ENCODE results near the gene PPP6R2. TPM values are rescaled to one million over a fixed set of nuclear protein-coding genes. Genes with fewer than 3 reads are reported as not detected.

The PPP6R2 gene
- total and polyA plus RNA-seq, 2 experiments from 2014 or later: 41.4 to 88.4 TPM

GRCh38 chr22:50399751-50400331, 56.7 kb downstream of the PPP6R2 start:
- TF ChIP-seq, protein P1, sequence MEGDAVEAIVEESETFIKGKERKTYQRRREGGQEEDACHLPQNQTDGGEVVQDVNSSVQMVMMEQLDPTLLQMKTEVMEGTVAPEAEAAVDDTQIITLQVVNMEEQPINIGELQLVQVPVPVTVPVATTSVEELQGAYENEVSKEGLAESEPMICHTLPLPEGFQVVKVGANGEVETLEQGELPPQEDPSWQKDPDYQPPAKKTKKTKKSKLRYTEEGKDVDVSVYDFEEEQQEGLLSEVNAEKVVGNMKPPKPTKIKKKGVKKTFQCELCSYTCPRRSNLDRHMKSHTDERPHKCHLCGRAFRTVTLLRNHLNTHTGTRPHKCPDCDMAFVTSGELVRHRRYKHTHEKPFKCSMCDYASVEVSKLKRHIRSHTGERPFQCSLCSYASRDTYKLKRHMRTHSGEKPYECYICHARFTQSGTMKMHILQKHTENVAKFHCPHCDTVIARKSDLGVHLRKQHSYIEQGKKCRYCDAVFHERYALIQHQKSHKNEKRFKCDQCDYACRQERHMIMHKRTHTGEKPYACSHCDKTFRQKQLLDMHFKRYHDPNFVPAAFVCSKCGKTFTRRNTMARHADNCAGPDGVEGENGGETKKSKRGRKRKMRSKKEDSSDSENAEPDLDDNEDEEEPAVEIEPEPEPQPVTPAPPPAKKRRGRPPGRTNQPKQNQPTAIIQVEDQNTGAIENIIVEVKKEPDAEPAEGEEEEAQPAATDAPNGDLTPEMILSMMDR (IDR thresholded peaks at IDR 0.05; ENCODE audit: low read depth, low read length): peak; percentile 38
- DNase-seq (ENCODE audit: low read depth in 1 of 2, low spot score in 1 of 2): peak; percentile 15 to 53
- Histone ChIP-seq H3K27me3 (no peaks in the 10 kb centered on the region), H3K27ac (peak overlapping the region; percentile 63), H3K4me1 (ENCODE audit: low read depth) (peaks cover 10% of the 10 kb centered on the region), H3K4me3 (no peak overlapping the region), H3K36me3 (no peaks in the 10 kb centered on the region), H3K9me3 (ENCODE audit: low read depth) (no peaks in the 10 kb centered on the region)

DNA sequence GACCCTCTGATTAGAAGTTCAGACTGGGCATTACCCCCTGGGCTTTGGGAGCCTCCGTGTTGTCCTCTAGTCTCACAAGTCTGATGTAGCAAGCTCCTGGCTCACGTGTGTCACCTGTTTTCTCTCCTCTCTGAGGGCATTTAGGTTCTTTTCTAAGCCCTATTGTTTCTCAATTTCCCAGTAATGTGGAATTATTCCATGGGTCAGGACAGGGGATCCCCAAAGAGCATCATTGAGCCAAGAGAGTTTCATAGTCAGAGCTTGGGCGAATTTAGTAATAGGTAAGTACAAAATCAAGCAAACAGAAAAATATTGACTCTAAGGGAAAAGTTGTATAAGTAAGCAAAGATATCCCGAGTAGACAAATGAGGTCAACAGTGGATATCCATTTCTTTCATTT, 57.3 kb downstream of the PPP6R2 start:
- H3K36me3 ChIP-seq: no peaks in the 10 kb centered on the region
- peaks cover 10% of the 10 kb centered on the region for H3K4me1 ChIP-seq (ENCODE audit: low read depth)
- H3K9me3 ChIP-seq (ENCODE audit: low read depth): no peaks in the 10 kb centered on the region
- H3K27me3 ChIP-seq: no peaks in the 10 kb centered on the region
- TF ChIP-seq, protein P1 (IDR thresholded peaks at IDR 0.05; ENCODE audit: low read depth, low read length): no peak
- DNase-seq (ENCODE audit: low read depth in 1 of 2, low spot score in 1 of 2): no peak
- H3K27ac ChIP-seq: no peak overlapping the region
- no peak overlapping the region for H3K4me3 ChIP-seq

- Histone ChIP-seq H3K4me3 (no peak overlapping the region), H3K36me3 (no peaks in the 10 kb centered on the region), H3K27me3 (no peaks in the 10 kb centered on the region), H3K27ac (no peak overlapping the region), H3K4me1 (ENCODE audit: low read depth) (peaks cover 10% of the 10 kb centered on the region), H3K9me3 (ENCODE audit: low read depth) (no peaks in the 10 kb centered on the region)
- TF ChIP-seq, protein P1 (IDR thresholded peaks at IDR 0.05; ENCODE audit: low read depth, low read length): no peak
- no peak for DNase-seq (ENCODE audit: low read depth in 1 of 2, low spot score in 1 of 2)
Observed at GRCh38 chr22:50400931-50401330, 57.8 kb downstream of the PPP6R2 start.

DNA sequence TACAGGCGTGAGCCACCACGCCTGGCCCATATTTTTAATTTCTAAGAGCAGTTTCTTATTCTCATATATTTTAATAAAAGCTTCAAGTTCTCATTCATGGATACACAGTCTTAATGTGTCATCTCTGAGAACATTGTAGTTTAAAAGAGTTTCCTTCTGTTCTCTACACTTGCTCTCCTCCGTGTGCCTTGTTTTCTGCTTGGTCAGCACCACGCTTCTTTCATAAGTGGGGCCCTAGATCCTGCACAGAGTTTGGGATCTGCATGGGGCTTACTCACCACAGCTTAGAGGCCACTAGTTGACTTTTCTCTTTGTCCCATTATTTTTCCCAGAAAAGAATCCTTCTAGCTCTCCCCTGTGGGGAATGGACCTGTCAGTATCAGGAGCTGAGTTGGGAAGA, 58.8 kb downstream of the PPP6R2 start:
- no peak for DNase-seq (ENCODE audit: low read depth in 1 of 2, low spot score in 1 of 2)
- no peak overlapping the region for H3K27ac ChIP-seq
- no peaks in the 10 kb centered on the region for H3K9me3 ChIP-seq (ENCODE audit: low read depth)
- H3K36me3 ChIP-seq: peaks cover 3% of the 10 kb centered on the region
- peaks cover 2% of the 10 kb centered on the region for H3K4me1 ChIP-seq (ENCODE audit: low read depth)
- no peaks in the 10 kb centered on the region for H3K27me3 ChIP-seq
- no peak overlapping the region for H3K4me3 ChIP-seq
- TF ChIP-seq, protein P1 (IDR thresholded peaks at IDR 0.05; ENCODE audit: low read depth, low read length): no peak

DNA sequence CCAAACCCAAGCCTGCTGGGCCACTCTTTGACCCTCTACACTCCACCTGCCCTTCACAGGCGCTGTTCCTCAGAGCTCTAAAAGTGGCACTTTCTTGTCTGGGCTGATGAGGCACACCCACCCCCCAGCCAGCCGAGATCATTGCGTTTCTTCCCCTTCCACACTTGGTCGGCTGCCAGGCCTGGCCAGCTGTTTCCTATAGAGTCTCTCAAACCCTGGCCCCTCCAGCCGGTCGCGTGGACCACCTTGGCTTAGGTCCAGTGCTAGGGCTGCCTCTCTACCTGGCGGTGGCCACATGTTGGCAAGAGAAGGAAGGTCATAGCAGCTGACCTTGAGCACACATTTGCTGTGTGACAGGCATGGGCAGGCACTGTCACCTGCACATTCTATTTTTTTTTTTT, 60.6 kb downstream of the PPP6R2 start:
- no peak overlapping the region for H3K27ac ChIP-seq
- TF ChIP-seq, protein P1 (IDR thresholded peaks at IDR 0.05; ENCODE audit: low read depth, low read length): no peak
- peak in 1 of 2 donors; percentile 25 for DNase-seq (ENCODE audit: low read depth in 1 of 2, low spot score in 1 of 2)
- H3K4me3 ChIP-seq: no peak overlapping the region
- H3K4me1 ChIP-seq (ENCODE audit: low read depth): no peaks in the 10 kb centered on the region
- no peaks in the 10 kb centered on the region for H3K9me3 ChIP-seq (ENCODE audit: low read depth)
- peaks cover 8% of the 10 kb centered on the region for H3K36me3 ChIP-seq
- H3K27me3 ChIP-seq: no peaks in the 10 kb centered on the region
